NT2/D1 (cell line): ENCODE results near the gene MUC7.

Source experiments
- SUZ12 ChIP-seq: IDR thresholded peaks from 2 replicates; pipeline ENCODE4 v1.6.1; 2011; ENCODE audit not compliant: insufficient read length, insufficient read depth; ENCODE audit errors: extremely low read depth
- YY1 ChIP-seq: IDR thresholded peaks from 2 replicates; pipeline ENCODE4 v1.6.1; 2011; ENCODE audit not compliant: insufficient read length, insufficient read depth
- ZNF274 ChIP-seq: IDR thresholded peaks from 2 replicates; pipeline ENCODE4 v1.6.1; 2011; ENCODE audit warnings: mild to moderate bottlenecking, low read depth, low read length

DNA sequence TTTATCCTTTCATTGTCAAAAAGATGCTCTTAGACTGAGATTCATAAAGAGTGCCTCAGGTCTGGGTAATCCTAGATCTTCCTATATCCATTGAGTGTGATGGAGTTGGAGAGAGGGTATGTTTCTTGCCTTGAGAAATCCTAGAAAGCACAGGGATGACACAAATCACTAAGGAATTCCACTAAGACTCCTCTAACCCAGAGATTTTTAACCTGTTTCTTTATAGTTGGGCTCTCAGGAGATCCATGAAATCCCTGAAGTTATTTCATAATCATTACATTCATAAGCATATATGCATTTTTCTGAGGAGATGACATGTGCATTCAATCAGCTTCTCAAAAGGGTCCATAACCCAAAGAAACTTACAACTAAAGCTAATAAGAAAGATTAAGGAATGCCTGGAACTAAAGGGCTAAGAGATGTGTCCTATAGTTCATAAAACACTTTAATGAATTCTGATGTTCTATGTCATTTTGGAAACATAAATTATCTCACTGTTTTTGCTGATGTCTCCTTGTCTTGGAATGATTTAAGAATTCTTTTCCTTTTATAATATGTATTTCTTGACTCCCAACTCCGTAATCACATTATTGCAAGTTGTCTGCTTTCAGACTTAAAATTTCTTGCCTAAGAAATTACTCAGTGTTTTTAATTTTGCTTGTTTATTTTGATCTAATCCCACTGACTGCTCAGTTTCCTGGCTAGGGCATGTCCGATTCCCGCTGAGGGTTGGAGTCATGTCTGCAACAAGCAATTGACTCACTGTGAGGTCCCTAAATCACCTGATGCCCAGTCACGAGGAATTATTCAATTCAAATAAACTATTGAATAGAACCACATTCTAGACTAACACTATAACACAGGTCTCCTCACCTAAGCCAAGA, 43.6 kb downstream of the MUC7 start:
- TF ChIP-seq ZNF274 (no peak), SUZ12 (no peak), YY1 (no peak)
